ENCODE measurements around the gene CORO7.

The CORO7 gene

DNA sequence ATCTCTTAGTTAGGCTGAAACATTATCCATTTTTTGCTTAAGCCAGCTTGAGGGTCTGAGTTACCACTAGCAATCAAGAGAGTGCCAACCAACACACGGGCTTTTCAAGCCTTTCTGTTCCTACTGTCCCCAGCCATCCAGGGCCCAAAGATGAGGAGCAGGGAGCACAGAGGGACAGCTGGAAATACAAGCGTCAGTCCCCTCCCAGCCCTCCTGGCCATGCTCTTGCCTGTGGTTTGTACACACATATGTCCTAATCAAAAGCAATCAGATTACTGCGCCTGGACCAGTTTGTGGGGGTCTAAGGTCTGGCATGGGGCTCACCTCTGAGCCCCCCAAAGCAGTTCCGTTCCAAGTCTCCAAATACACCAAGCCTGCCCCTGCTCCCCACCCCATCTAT, 3.5 kb downstream of the CORO7 start:
- H3K27ac Mint-ChIP-seq, result no peak overlapping the region
- no peak overlapping the region for H3K4me3 Mint-ChIP-seq
- DNase-seq (ENCODE audit: low spot score in 2 of 2) (no peak), ATAC-seq (ENCODE audit: low read depth) (no peak)
- H3K4me1 Mint-ChIP-seq, result peaks cover 24% of the 10 kb centered on the region
- H3K9me3 Mint-ChIP-seq, result no peaks in the 10 kb centered on the region
- no peaks in the 10 kb centered on the region for H3K27me3 Mint-ChIP-seq
- peaks cover 21% of the 10 kb centered on the region for H3K36me3 Mint-ChIP-seq

GRCh38 chr16:4412159-4412558, 4.2 kb downstream of the CORO7 start:
- H3K27ac Mint-ChIP-seq, result no peak overlapping the region
- H3K4me1 Mint-ChIP-seq, result peaks cover 24% of the 10 kb centered on the region
- no peak for DNase-seq (ENCODE audit: low spot score in 2 of 2)
- no peak overlapping the region for H3K4me3 Mint-ChIP-seq
- H3K27me3 Mint-ChIP-seq, result no peaks in the 10 kb centered on the region
- no peak for ATAC-seq (ENCODE audit: low read depth)
- peaks cover 21% of the 10 kb centered on the region for H3K36me3 Mint-ChIP-seq
- H3K9me3 Mint-ChIP-seq, result no peaks in the 10 kb centered on the region

DNA sequence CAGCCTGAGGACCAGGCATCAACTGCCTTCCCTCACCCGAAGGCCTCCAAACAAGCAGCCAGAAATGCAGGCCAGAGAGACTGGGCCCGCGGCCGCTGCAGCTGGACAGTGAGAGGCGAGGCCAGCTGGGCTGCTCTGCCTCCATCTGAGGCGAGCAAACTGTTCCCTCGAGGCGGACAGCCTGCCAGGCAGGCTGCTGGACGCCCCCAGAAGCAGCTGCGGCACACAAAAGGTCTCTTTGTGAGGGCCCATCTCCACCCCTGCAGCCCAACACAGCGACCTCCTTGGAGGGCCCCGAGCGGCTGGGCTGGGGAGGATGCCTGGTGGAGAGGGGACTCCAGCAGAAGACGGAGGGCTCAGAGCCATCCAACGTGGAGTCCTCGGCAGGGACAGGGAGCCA, 4.7 kb downstream of the CORO7 start:
- Mint-ChIP-seq H3K27me3 (no peaks in the 10 kb centered on the region), H3K4me1 (peaks cover 24% of the 10 kb centered on the region), H3K9me3 (no peaks in the 10 kb centered on the region), H3K27ac (peak overlapping the region; percentile 62), H3K36me3 (peaks cover 21% of the 10 kb centered on the region), H3K4me3 (no peak overlapping the region)
- ATAC-seq (ENCODE audit: low read depth) (no peak), DNase-seq (ENCODE audit: low spot score in 2 of 2) (no peak)

DNA sequence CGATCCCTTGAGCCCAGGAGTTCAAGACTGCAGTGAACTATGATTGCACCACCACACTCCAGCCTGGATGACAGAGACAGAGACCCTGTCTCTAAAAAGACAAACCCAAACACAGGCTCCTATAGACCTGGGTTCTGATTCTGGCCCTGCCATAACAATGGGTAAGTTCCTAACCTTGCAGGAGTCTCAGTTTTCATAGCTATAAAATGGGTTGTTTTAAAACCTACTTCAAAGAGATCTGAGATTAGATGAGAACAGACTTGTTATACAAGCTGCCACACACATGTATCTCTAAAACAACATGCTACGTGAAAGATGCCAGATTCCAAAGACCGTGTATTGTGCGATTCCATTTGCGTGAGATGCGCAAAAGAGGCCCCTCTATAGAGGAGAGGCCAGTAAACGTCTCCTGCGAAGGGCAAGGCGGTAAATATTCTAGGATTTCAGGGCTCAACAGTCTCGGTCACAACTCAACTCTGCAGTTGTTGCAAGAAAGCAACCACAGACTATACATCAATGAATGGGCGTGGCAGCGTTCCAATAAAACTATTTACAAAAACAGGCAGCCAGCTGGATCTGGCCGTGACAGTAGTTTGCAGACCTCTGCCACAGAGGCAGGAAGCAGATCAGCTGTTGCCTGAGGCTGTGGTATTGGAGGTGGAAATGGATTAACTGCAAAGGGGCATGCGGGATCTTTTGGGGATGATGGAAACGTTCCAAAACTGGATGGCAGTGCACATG, 5.9 kb downstream of the CORO7 start:
- H3K27me3 Mint-ChIP-seq, result no peaks in the 10 kb centered on the region
- no peak overlapping the region for H3K4me3 Mint-ChIP-seq
- H3K27ac Mint-ChIP-seq, result peak overlapping the region; percentile 62
- DNase-seq (ENCODE audit: low spot score in 2 of 2), result no peak
- ATAC-seq (ENCODE audit: low read depth), result no peak
- H3K4me1 Mint-ChIP-seq, result peaks cover 21% of the 10 kb centered on the region
- peaks cover 26% of the 10 kb centered on the region for H3K36me3 Mint-ChIP-seq
- no peaks in the 10 kb centered on the region for H3K9me3 Mint-ChIP-seq

DNA sequence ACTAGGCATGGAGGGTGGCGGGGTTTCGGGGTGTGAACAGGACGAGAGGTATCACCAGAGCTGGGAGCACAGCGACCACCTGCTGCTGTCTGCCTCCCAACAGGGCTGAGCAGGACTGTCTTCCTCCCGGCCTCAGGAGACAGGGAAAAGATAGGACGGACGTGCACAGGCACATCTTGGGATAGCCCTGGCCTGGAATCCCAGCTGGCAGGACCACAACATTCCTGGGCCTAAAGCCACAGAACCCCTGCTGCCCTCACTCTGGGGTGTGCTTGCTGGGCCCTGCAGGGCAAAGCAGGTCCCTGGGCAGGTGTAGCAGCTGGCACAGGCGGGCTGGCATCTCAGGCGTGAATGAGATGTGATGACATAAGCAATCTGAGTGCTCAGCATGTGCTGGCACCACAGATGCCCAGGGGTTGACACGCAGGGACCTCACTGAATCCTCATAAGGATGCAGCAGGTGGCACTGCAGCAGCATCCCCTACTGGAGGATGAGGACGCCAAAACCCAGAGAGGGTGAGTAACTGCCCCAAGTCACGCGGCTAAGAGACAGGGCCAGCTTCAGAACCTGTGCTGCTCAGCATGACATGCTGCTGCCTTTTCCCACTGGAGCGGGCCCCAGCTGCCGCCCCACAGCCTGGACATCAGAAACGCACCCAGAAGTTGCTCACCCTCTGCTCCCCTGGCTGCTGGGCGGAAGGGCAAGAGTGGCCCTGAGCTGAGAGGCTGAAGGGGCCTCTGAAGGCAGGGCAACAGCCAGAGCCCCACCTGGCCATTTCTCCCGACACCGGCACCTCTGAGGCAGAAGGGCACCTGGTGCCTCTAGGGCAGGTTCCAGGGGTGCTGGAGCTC, 7.1 kb downstream of the CORO7 start:
- no peak for DNase-seq (ENCODE audit: low spot score in 2 of 2)
- ATAC-seq (ENCODE audit: low read depth), result no peak
- H3K4me1 Mint-ChIP-seq, result peaks cover 15% of the 10 kb centered on the region
- no peak overlapping the region for H3K4me3 Mint-ChIP-seq
- H3K27me3 Mint-ChIP-seq, result no peaks in the 10 kb centered on the region
- no peaks in the 10 kb centered on the region for H3K9me3 Mint-ChIP-seq
- H3K27ac Mint-ChIP-seq, result peak overlapping the region; percentile 41
- peaks cover 30% of the 10 kb centered on the region for H3K36me3 Mint-ChIP-seq

- H3K36me3 Mint-ChIP-seq, result peaks cover 31% of the 10 kb centered on the region
- no peak for ATAC-seq (ENCODE audit: low read depth)
- peak overlapping the region; percentile 41 for H3K27ac Mint-ChIP-seq
- peaks cover 15% of the 10 kb centered on the region for H3K4me1 Mint-ChIP-seq
- no peaks in the 10 kb centered on the region for H3K27me3 Mint-ChIP-seq
- H3K4me3 Mint-ChIP-seq, result no peak overlapping the region
- no peaks in the 10 kb centered on the region for H3K9me3 Mint-ChIP-seq
- no peak for DNase-seq (ENCODE audit: low spot score in 2 of 2)
Measured at GRCh38 chr16:4408323-4408690, 8.1 kb downstream of the CORO7 start.

GRCh38 chr16:4407543-4408322, 8.7 kb downstream of the CORO7 start:
- Mint-ChIP-seq H3K27ac (no peak overlapping the region), H3K4me3 (no peak overlapping the region), H3K9me3 (no peaks in the 10 kb centered on the region), H3K4me1 (peaks cover 17% of the 10 kb centered on the region), H3K36me3 (peaks cover 29% of the 10 kb centered on the region), H3K27me3 (no peaks in the 10 kb centered on the region)
- DNase-seq (ENCODE audit: low spot score in 2 of 2), result no peak
- ATAC-seq (ENCODE audit: low read depth), result no peak

- Mint-ChIP-seq H3K4me1 (peaks cover 19% of the 10 kb centered on the region), H3K27me3 (no peaks in the 10 kb centered on the region), H3K9me3 (no peaks in the 10 kb centered on the region), H3K4me3 (no peak overlapping the region), H3K36me3 (peaks cover 26% of the 10 kb centered on the region), H3K27ac (peak overlapping the region; percentile 88)
- peak; percentile 8 for ATAC-seq (ENCODE audit: low read depth)
- DNase-seq (ENCODE audit: low spot score in 2 of 2), result no peak
Measured at GRCh38 chr16:4404967-4405696, 11.3 kb downstream of the CORO7 start.

DNA sequence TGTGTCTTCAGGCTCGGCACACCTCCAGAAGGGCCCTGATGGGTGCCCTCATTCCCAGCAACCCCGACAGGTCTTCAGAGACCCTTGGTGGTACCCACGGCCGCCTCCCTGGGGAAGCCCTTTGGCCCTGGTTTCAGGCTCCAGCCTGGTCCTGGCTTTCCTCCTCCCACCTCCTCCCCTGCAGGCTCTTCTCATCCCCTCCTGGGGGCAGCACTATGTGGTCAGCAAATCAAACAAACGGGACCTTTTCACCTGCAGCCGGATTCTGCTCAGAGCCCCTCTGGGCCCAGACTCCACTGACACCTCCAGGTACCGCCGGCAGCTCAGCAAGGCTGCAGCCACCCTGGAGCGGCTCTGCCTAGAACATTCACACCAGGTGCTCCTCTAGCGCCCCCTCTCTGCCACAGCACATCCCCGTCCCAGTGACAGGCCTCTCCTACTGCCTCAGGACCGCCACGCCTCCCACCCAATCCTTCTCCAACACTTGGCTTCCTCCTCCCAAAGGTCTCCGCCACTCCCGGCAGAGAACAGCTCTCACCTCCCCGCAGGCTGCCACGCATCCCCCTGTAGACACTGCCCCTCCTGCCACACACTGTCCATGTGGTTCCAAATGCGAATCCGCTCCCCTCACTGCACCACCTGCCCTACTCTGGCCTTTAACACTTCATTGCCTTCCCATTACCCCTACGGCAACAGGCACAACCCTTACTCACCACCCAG, 12.0 kb downstream of the CORO7 start:
- DNase-seq (ENCODE audit: low spot score in 2 of 2) (peak; percentile 64), ATAC-seq (ENCODE audit: low read depth) (peak; percentile 35)
- Mint-ChIP-seq H3K9me3 (no peaks in the 10 kb centered on the region), H3K4me1 (peaks cover 22% of the 10 kb centered on the region), H3K27ac (peak overlapping the region; percentile 88), H3K36me3 (peaks cover 31% of the 10 kb centered on the region), H3K4me3 (no peak overlapping the region), H3K27me3 (no peaks in the 10 kb centered on the region)

GRCh38 chr16:4403133-4403949, 13.1 kb downstream of the CORO7 start:
- ATAC-seq (ENCODE audit: low read depth) (no peak), DNase-seq (ENCODE audit: low spot score in 2 of 2) (no peak)
- Mint-ChIP-seq H3K36me3 (peaks cover 35% of the 10 kb centered on the region), H3K9me3 (no peaks in the 10 kb centered on the region), H3K27ac (peak overlapping the region; percentile 88), H3K4me3 (no peak overlapping the region), H3K4me1 (peaks cover 22% of the 10 kb centered on the region), H3K27me3 (no peaks in the 10 kb centered on the region)

DNA sequence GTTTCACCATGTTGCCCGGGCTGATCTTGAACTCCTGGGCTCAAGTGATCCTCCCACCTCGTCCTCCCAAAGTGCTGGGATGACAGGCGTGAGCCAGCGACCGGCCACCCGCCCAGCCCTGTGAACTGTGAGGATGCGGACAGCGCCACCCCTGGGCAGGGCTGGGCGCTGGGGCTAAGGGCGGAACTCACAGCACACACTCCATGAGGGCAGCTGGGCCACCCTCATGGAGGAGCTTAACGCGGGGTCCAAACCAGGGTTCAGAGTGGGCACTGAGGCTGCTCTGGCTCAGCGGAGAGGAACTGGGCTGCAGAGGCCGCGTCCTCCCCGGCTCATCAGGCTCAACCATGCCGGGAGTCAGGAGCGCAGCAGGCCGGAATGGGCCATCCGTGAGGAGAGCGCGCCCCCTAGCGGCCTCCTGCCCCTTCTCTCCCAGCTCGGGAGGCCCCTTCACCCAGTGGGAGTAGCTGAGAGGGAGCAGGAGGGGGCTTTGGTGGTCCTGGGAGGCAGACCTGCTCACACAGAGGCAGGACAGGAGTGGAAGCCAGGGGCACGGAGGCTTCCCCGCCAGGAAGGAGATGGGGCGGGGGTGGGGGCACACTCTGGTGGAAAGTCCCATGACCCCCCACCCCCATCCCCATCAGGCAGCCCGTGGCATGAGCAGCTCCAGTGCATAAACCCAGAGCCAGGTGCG, 13.8 kb downstream of the CORO7 start:
- H3K27me3 Mint-ChIP-seq, result no peaks in the 10 kb centered on the region
- H3K4me3 Mint-ChIP-seq, result no peak overlapping the region
- peak overlapping the region; percentile 88 for H3K27ac Mint-ChIP-seq
- peak; percentile 53 for ATAC-seq (ENCODE audit: low read depth)
- peaks cover 22% of the 10 kb centered on the region for H3K4me1 Mint-ChIP-seq
- DNase-seq (ENCODE audit: low spot score in 2 of 2), result peak; percentile 76 to 79
- no peaks in the 10 kb centered on the region for H3K9me3 Mint-ChIP-seq
- peaks cover 35% of the 10 kb centered on the region for H3K36me3 Mint-ChIP-seq

GRCh38 chr16:4401510-4401909, 14.9 kb downstream of the CORO7 start:
- peaks cover 22% of the 10 kb centered on the region for H3K4me1 Mint-ChIP-seq
- H3K27me3 Mint-ChIP-seq, result no peaks in the 10 kb centered on the region
- H3K36me3 Mint-ChIP-seq, result peaks cover 34% of the 10 kb centered on the region
- DNase-seq (ENCODE audit: low spot score in 2 of 2) (no peak), ATAC-seq (ENCODE audit: low read depth) (no peak)
- peak overlapping the region; percentile 88 for H3K27ac Mint-ChIP-seq
- H3K4me3 Mint-ChIP-seq, result no peak overlapping the region
- no peaks in the 10 kb centered on the region for H3K9me3 Mint-ChIP-seq

Measured in memory B cell (primary cell).